ENCODE data around the gene TOM1.

- TF ChIP-seq POLR2A (IDR thresholded peaks at IDR 0.05; ENCODE audit: low read length) (no peak), GATA1 (IDR thresholded peaks at IDR 0.05; ENCODE audit: low read depth, low read length) (no peak)
Measured at GRCh38 chr22:35303029-35303624, 3.4 kb downstream of the TOM1 start.
